H9 (cell line): ENCODE measurements around the gene NIPAL1. TPM values are rescaled to one million over a fixed set of nuclear protein-coding genes. Genes with fewer than 3 reads are reported as not detected.
"Not testable (repeated sequence)": the region's sequence is repeated elsewhere in the genome, so short reads cannot be mapped to it uniquely, and the experiment has no call there.

Experiments used
- DNase-seq: peaks from one replicate; pipeline ENCODE4 v3.0.0-alpha.2; 2017
- H2AFZ ChIP-seq: one replicate; pipeline ENCODE4 v1.6.1; 2013; ENCODE audit warnings: mild to moderate bottlenecking, low read length, control low read depth, moderate library complexity
- H2AK5ac ChIP-seq: 2 replicates; pipeline ENCODE4 v1.6.1; 2013; ENCODE audit warnings: low read length, control low read depth, mixed read lengths; ENCODE audit not compliant: insufficient read length
- H2BK120ac ChIP-seq: one replicate; pipeline ENCODE4 v1.6.1; 2013; ENCODE audit warnings: low read depth, mild to moderate bottlenecking, low read length, control low read depth, inconsistent platforms; ENCODE audit not compliant: poor library complexity, severe bottlenecking
- H2BK12ac ChIP-seq: 2 replicates; pipeline ENCODE4 v1.6.1; 2013; ENCODE audit warnings: low read length, control low read depth, mixed read lengths, low read depth; ENCODE audit not compliant: insufficient read length
- H2BK15ac ChIP-seq: 2 replicates; pipeline ENCODE4 v1.6.1; 2013; ENCODE audit warnings: low read depth, low read length, control low read depth
- H2BK20ac ChIP-seq: one replicate; pipeline ENCODE4 v1.6.1; 2013; ENCODE audit warnings: low read depth, mild to moderate bottlenecking, low read length, control low read depth, inconsistent platforms; ENCODE audit not compliant: poor library complexity, severe bottlenecking
- H2BK5ac ChIP-seq: 2 replicates; pipeline ENCODE4 v1.6.1; 2013; ENCODE audit warnings: low read length, control low read depth, mixed read lengths; ENCODE audit not compliant: insufficient read length
- H3K14ac ChIP-seq: 2 replicates; pipeline ENCODE4 v1.6.1; 2013; ENCODE audit warnings: low read length, control low read depth; ENCODE audit not compliant: insufficient read depth
- H3K18ac ChIP-seq: 2 replicates; pipeline ENCODE4 v1.6.1; 2013; ENCODE audit warnings: low read depth, mild to moderate bottlenecking, mixed read lengths, low read length, control low read depth; ENCODE audit not compliant: insufficient read length
- H3K23ac ChIP-seq: 2 replicates; pipeline ENCODE4 v1.6.1; 2013; ENCODE audit warnings: low read length, control low read depth, mixed read lengths, low read depth; ENCODE audit not compliant: insufficient read length
- H3K23me2 ChIP-seq: 2 replicates; pipeline ENCODE4 v1.6.1; 2013; ENCODE audit warnings: low read depth, mild to moderate bottlenecking, mixed read lengths, low read length, control low read depth; ENCODE audit not compliant: insufficient read length, poor library complexity, severe bottlenecking
- H3K27ac ChIP-seq: 2 replicates; pipeline ENCODE4 v1.5.1; 2013; ENCODE audit warnings: low read length, control low read depth, mixed read lengths, low read depth; ENCODE audit not compliant: insufficient read length
- H3K27me3 ChIP-seq: 2 replicates; pipeline ENCODE4 v1.6.1; 2013; ENCODE audit warnings: low read length, control low read depth, inconsistent platforms; ENCODE audit not compliant: insufficient read depth
- H3K4ac ChIP-seq: 2 replicates; pipeline ENCODE4 v1.6.1; 2013; ENCODE audit warnings: low read depth, mild to moderate bottlenecking, control low read depth, inconsistent platforms, low read length, moderate library complexity
- H3K4me1 ChIP-seq: 2 replicates; pipeline ENCODE4 v1.6.1; 2013; ENCODE audit warnings: low read length, control low read depth, inconsistent platforms; ENCODE audit not compliant: insufficient read depth
- H3K4me2 ChIP-seq: 2 replicates; pipeline ENCODE4 v1.6.1; 2013; ENCODE audit warnings: low read length, control low read depth, mixed read lengths; ENCODE audit not compliant: insufficient read length, insufficient read depth
- H3K56ac ChIP-seq: 2 replicates; pipeline ENCODE4 v1.6.1; 2013; ENCODE audit warnings: low read depth, mild to moderate bottlenecking, mixed read lengths, low read length, control low read depth; ENCODE audit not compliant: insufficient read length
- H3K79me1 ChIP-seq: 2 replicates; pipeline ENCODE4 v1.6.1; 2013; ENCODE audit warnings: low read depth, mild to moderate bottlenecking, moderate library complexity, low read length, control low read depth, inconsistent platforms; ENCODE audit not compliant: insufficient read depth, poor library complexity, severe bottlenecking
- H3K79me2 ChIP-seq: 2 replicates; pipeline ENCODE4 v1.6.1; 2013; ENCODE audit warnings: low read length, control low read depth, inconsistent platforms; ENCODE audit not compliant: insufficient read depth
- H3K9ac ChIP-seq: 2 replicates; pipeline ENCODE4 v1.6.1; 2013; ENCODE audit warnings: low read length, control low read depth, mixed read lengths; ENCODE audit not compliant: insufficient read length; ENCODE audit errors: extremely low read depth
- H3K9me3 ChIP-seq: one replicate; pipeline ENCODE4 v1.6.1; 2013; ENCODE audit warnings: low read depth, low read length, inconsistent platforms; ENCODE audit not compliant: control insufficient read depth
- H3T11ph ChIP-seq: one replicate; pipeline ENCODE4 v1.6.1; 2013; ENCODE audit warnings: mild to moderate bottlenecking, low read length, control low read depth, inconsistent platforms
- H4K20me1 ChIP-seq: one replicate; pipeline ENCODE4 v1.6.1; 2013; ENCODE audit not compliant: control insufficient read depth, insufficient read length, insufficient read depth
- H4K5ac ChIP-seq: 2 replicates; pipeline ENCODE4 v1.6.1; 2013; ENCODE audit warnings: low read depth, mild to moderate bottlenecking, mixed read lengths, low read length, control low read depth; ENCODE audit not compliant: insufficient read length
- H4K8ac ChIP-seq: replicated peaks from 2 replicates; pipeline ENCODE4 v1.6.1; 2013; ENCODE audit warnings: low read length, control low read depth, mixed read lengths, low read depth; ENCODE audit not compliant: insufficient read length
- H4K91ac ChIP-seq: 2 replicates; pipeline ENCODE4 v1.6.1; 2013; ENCODE audit warnings: low read depth, mild to moderate bottlenecking, moderate library complexity, mixed read lengths, low read length, control low read depth; ENCODE audit not compliant: insufficient read length
- H3K27ac Mint-ChIP-seq, 3 experiments: 2 replicates in 2 of 3; 3 replicates in 1 of 3; pipeline ENCODE4 v1.8.0; 2020 to 2021; ENCODE audit warnings: mixed read lengths in 3 of 3, mild to moderate bottlenecking in 1 of 3, moderate library complexity in 1 of 3
- H3K27me3 Mint-ChIP-seq: 2 replicates; pipeline ENCODE4 v1.8.0; 2021; ENCODE audit warnings: low read depth, mild to moderate bottlenecking, moderate library complexity, mixed read lengths
- H3K36me3 Mint-ChIP-seq, 3 experiments: 2 replicates in 2 of 3; 3 replicates in 1 of 3; pipeline ENCODE4 v1.8.0; 2020 to 2021; ENCODE audit warnings: low read depth in 3 of 3, mixed read lengths in 3 of 3; ENCODE audit not compliant: insufficient read depth in 1 of 3
- H3K4me1 Mint-ChIP-seq, 2 experiments: 2 replicates each; pipeline ENCODE4 v1.8.0; 2020; ENCODE audit warnings: mixed read lengths in 2 of 2
- H3K4me3 Mint-ChIP-seq, 2 experiments: 2 replicates in 1 of 2; 3 replicates in 1 of 2; pipeline ENCODE4 v1.8.0; 2020 to 2021; ENCODE audit warnings: mild to moderate bottlenecking in 2 of 2, mixed read lengths in 2 of 2, moderate library complexity in 1 of 2
- H3K9me3 Mint-ChIP-seq, 2 experiments: 2 replicates in 1 of 2; 3 replicates in 1 of 2; pipeline ENCODE4 v1.8.0; 2020; ENCODE audit warnings: mild to moderate bottlenecking in 2 of 2, mixed read lengths in 2 of 2, moderate library complexity in 1 of 2
- CTCF ChIP-seq: fragments of 200-600 bp; sonication (generic); conservative IDR thresholded peaks from 3 replicates; pipeline ENCODE4 v1.8.0; 2021; ENCODE audit warnings: antibody characterized with exemption, mild to moderate bottlenecking
- WGBS: extraction: QIAGEN DNeasy Blood & Tissue Kit; methylation state at CpG from one replicate; pipeline ENCODE4 v1.1.7; 2013; ENCODE audit warnings: missing lambda C conversion rate, low lambda C conversion rate, mixed read lengths; ENCODE audit not compliant: insufficient read length; ENCODE audit errors: extremely low coverage; 5-methylcytosine and 5-hydroxymethylcytosine counted together
- total RNA-seq: library from RNA; stranded (reverse); gene quantifications from 2 replicates; pipeline ENCODE4 v1.2.1, GENCODE V29; 2021

The NIPAL1 gene
- total RNA-seq, 1 experiment from 2014 or later: 16.9 TPM

DNA sequence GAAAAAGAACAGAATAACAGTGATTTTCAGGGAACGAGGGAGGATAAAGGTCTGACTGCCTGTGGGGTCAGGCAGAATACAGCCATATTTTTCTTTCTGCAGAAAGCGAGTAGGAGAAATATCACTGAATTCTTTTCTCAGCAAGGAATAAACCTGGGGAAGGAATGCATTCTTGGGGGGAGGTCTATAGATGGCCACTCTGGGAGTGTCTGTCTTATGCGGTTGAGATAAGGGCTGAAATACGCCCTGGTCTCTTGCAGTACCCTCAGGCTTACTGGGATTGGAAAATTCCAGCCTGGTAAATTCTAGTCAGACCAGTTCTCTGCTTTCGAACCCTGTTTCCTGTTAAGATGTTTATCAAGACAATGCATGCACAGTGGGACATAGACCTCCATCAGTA, 26.4 kb upstream of the NIPAL1 start:
- H3T11ph ChIP-seq: no peak overlapping the region
- no CpG with 5 or more reads among the region's 5 CpGs for WGBS
- no peak overlapping the region for H2BK5ac ChIP-seq
- H3K27ac ChIP-seq: no peak overlapping the region
- no peaks in the 10 kb centered on the region for H3K79me2 ChIP-seq
- H3K4ac ChIP-seq: no peak overlapping the region
- H3K27me3 Mint-ChIP-seq: no peaks in the 10 kb centered on the region; the same call in 1 of the 2 replicates
- H3K9me3 ChIP-seq: no peaks in the 10 kb centered on the region
- no peak overlapping the region for H2AFZ ChIP-seq
- no peaks in the 10 kb centered on the region for H3K27me3 ChIP-seq
- no peak overlapping the region for H2AK5ac ChIP-seq
- no peak overlapping the region for H3K4me2 ChIP-seq
- H3K36me3 Mint-ChIP-seq: peaks cover 18 to 51% (median 45%) of the 10 kb centered on the region in 3 experiments
- peaks cover 58% of the 10 kb centered on the region in 2 experiments for H3K9me3 Mint-ChIP-seq
- H3K23ac ChIP-seq: no peak overlapping the region
- H3K79me1 ChIP-seq: no peaks in the 10 kb centered on the region
- H2BK12ac ChIP-seq: no peak overlapping the region
- no peak overlapping the region for H3K27ac Mint-ChIP-seq
- DNase-seq: no peak
- TF ChIP-seq CTCF: no peak
- H3K9ac ChIP-seq: no peak overlapping the region
- H4K20me1 ChIP-seq: no peaks in the 10 kb centered on the region
- H3K23me2 ChIP-seq: no peaks in the 10 kb centered on the region
- no peak overlapping the region for H3K56ac ChIP-seq
- no peak overlapping the region for H3K14ac ChIP-seq
- no peak overlapping the region for H4K91ac ChIP-seq
- no peak overlapping the region for H2BK15ac ChIP-seq
- 0 out of 4 replicates have a peak, but pooled peaks cover 0 to 3% of the 10 kb centered on the region in 2 experiments for H3K4me1 Mint-ChIP-seq
- H2BK120ac ChIP-seq: no peak overlapping the region
- H4K8ac ChIP-seq: no peak overlapping the region
- H4K5ac ChIP-seq: no peak overlapping the region
- H2BK20ac ChIP-seq: no peak overlapping the region
- no peak overlapping the region for H3K4me3 Mint-ChIP-seq
- H3K18ac ChIP-seq: no peak overlapping the region
- no peaks in the 10 kb centered on the region for H3K4me1 ChIP-seq

DNA sequence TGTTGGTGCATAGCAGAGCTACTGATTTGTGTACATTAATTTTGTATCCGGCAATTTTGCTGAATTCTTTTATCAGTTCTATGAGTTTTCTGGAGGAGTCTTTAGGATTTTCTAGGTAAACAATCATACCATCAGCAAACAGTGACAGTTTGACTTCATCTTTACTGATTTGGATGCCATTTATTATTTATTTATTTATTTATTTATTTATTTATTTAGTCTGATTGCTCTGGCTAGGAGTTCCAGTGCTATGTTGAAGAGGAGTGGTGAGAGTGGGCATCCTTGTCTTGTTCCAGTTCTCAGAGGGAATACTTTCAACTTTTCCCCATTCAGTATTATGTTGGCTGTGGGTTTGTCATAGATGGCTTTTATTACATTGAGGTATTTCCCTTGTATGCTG, 24.1 kb upstream of the NIPAL1 start:
- not testable (repeated sequence) for H3K27ac Mint-ChIP-seq, H2BK20ac ChIP-seq, H3K4ac ChIP-seq, DNase-seq, H3K27me3 Mint-ChIP-seq, H3T11ph ChIP-seq, H2AK5ac ChIP-seq, H3K4me1 Mint-ChIP-seq, H4K8ac ChIP-seq, H2BK15ac ChIP-seq, H3K18ac ChIP-seq, H2BK5ac ChIP-seq, H3K79me1 ChIP-seq, H2BK120ac ChIP-seq, H3K9me3 ChIP-seq, H3K9ac ChIP-seq, H3K4me1 ChIP-seq, H4K5ac ChIP-seq, H3K14ac ChIP-seq, H3K4me2 ChIP-seq, H3K4me3 Mint-ChIP-seq, H3K56ac ChIP-seq, H3K27ac ChIP-seq, H3K27me3 ChIP-seq, H4K20me1 ChIP-seq, H3K23ac ChIP-seq, H2BK12ac ChIP-seq, H3K23me2 ChIP-seq, H2AFZ ChIP-seq, H4K91ac ChIP-seq, H3K79me2 ChIP-seq
- Mint-ChIP-seq H3K36me3 (peaks cover 21 to 63% (median 50%) of the 10 kb centered on the region in 3 experiments), H3K9me3 (peaks cover 71% of the 10 kb centered on the region in 2 experiments)
- no CpG with 5 or more reads among the region's 1 CpG for WGBS
